GM20000 (cell line): Measurements from ENCODE around the gene CAMTA1.

Experiments
- DNase-seq: peaks from one replicate; pipeline ENCODE4 v3.0.0; 2012; ENCODE audit warnings: low spot score
- TF ChIP-seq, protein P1 (sequence below): IDR thresholded peaks from 2 replicates; pipeline ENCODE4 v1.5.1; 2012; ENCODE audit warnings: mild to moderate bottlenecking, control low read depth; ENCODE audit errors: extremely low read depth, missing control alignments

CAMTA1 gene

DNA sequence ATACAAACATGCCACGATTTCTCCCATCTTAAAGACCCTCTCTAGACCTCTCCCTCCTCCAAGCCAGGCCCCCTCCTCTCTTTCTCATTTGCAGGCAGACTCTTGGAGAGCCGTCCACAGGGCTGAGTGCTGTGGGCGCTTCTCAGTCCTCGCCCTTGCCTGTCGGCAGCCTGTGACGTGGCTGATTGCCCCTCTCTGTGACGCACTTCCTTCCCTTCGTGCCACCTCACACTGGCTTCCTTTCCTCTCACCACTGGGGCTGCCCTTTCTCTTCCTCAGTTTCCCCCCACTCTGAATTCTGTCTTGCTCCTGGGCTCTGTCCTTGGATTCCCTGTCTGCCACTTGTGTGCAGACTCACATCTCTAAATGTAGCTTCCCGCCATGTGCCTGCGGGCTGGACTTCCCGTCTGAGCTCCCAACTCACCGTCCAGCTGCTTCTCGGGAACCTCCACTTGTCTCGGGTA lies 227.2 kb downstream of the CAMTA1 start:
- TF ChIP-seq, protein P1, sequence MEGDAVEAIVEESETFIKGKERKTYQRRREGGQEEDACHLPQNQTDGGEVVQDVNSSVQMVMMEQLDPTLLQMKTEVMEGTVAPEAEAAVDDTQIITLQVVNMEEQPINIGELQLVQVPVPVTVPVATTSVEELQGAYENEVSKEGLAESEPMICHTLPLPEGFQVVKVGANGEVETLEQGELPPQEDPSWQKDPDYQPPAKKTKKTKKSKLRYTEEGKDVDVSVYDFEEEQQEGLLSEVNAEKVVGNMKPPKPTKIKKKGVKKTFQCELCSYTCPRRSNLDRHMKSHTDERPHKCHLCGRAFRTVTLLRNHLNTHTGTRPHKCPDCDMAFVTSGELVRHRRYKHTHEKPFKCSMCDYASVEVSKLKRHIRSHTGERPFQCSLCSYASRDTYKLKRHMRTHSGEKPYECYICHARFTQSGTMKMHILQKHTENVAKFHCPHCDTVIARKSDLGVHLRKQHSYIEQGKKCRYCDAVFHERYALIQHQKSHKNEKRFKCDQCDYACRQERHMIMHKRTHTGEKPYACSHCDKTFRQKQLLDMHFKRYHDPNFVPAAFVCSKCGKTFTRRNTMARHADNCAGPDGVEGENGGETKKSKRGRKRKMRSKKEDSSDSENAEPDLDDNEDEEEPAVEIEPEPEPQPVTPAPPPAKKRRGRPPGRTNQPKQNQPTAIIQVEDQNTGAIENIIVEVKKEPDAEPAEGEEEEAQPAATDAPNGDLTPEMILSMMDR: no peak
- no peak for DNase-seq

DNA sequence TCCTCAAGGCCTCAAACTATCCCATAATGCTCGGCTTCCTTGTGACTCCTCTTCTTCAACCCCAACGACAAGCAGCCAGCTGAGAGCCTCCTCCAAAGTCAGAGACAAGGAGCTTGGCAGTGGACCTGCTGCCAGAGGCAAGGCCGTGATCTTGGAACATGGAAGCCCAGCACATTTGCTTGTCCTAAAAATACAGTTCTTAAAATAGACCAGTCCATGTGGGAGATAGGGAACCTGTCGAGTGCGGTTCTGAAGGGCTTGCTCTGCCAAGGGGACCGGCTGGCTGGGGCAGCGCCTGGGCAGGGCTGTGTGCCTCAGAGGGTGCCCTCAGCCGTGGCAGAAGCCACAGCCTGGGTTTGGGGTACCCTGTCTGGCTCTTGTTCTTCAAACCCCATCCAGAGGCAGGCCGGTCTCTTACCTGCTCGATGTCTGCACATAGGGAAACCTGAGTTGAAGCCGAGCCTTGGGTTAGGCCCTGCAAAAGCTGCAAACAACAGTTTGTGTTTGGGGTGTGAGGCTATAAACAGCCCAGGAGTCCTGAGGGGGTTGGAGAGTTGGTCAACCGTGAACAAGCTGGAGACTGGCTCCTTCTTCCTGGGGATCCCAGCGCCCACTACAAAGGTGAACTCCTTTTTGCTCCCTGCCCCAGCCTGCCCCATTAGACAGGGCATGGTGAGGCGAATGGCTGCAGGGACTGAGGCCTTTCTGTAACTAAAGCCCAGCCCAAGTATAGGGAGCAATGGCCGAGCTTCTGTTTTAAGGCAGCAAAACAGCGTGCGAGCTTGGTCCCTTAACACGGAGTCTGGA lies 228.8 kb downstream of the CAMTA1 start:
- no peak for DNase-seq
- TF ChIP-seq, protein P1: no peak

DNA sequence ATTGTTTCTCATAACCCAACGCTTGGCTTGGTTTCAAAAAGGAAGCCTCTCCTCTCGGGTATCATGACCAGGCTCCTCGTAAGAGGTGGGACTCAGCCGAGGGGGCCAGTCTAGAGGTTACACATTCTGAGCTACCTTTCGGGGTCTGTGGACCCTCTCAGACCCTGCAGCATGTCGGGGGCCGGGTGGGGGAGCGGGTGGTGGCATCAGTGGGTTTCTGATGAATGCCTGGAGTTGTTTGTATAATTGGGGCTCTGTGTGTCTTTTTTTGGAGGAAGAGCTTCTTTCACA lies 229.3 kb downstream of the CAMTA1 start:
- no peak for DNase-seq
- TF ChIP-seq, protein P1: no peak

DNA sequence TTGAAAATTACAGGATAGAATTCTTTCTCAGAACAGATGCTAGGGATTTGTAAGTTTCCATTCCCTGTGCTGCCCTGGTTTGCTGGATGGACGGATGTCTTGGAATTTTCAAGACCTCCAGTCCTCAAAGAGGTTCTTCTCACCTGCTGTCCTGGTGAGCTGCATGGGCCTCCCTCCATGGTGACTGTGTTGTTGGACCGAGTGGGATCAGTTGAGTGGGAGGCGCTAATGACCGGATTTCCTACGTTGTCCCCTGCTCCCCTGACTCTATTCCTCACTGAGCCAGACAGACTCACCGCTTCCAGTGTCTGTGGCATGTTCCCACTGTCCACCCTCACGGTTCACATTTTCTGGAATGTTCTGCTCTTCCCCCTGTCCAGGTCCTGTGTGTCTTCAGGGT lies 229.8 kb downstream of the CAMTA1 start:
- no peak for DNase-seq
- TF ChIP-seq, protein P1: no peak

DNA sequence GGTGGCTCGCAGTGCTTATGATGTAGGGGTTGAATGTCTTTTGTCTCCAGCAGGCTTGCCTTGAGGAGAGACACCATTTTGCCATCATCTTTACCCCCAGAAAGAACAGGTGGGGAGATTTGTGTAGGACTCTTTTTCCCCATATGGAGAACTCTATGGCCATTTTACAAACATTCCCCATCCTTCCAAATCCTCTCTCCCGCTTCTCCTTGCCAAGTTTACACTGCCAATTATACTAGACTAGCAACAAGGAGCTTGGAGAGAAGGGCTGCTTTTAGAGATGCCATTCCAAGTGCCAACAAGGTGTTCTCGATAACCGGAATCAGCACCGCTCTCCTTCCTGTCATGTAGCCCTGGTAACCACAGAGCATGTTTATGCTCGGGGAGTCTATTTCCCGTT lies 233.1 kb downstream of the CAMTA1 start:
- TF ChIP-seq, protein P1: no peak
- DNase-seq: no peak

DNA sequence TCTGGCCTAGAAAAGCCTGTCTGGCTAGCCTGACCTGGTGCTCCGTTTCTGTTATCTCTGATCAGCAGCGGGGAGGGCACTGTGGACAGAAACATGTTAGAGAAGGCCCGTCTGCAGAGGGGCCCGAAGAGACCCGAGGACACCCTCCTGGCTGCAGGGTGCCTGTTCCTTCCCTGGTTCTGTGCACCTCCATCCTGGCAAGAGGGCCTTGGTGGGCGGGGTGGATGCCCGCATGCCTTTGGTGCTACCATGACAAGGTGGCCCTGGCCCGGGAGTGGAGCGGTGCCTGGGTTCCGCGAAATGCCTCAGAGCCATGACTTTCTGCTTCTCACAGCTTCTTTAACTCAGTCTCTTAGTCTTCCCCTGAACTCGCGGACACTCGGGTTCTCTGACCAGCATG lies 233.6 kb downstream of the CAMTA1 start:
- no peak for DNase-seq
- TF ChIP-seq, protein P1: no peak

DNA sequence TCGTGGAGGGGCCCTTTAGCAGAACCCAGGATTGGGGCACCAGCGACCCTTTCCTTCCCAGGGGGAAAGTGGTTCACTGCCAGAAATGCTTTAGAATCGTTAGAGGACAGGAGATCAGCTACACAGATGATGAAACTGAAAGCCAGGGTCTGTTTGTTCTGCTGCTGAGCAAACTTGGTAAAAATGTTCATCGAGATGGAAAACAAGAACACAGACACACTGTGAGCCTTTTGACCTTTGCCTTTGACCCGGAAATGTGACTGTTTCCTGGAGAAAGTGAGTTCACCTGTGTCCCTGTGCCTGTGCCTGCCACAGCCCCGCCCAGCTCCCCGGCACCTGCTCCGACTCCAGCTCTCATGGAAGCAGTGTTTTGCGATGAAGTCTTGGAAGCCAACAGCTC lies 234.3 kb downstream of the CAMTA1 start:
- DNase-seq: no peak
- TF ChIP-seq, protein P1: no peak
